CD4-positive, alpha-beta T cell treated with Interleukin-21 for 1 hour (primary cell): ENCODE measurements around the gene UBE2M.

Experiments used
- DNase-seq: peaks from one replicate; pipeline ENCODE4 v3.0.0-alpha.2; 2020

UBE2M gene

DNA sequence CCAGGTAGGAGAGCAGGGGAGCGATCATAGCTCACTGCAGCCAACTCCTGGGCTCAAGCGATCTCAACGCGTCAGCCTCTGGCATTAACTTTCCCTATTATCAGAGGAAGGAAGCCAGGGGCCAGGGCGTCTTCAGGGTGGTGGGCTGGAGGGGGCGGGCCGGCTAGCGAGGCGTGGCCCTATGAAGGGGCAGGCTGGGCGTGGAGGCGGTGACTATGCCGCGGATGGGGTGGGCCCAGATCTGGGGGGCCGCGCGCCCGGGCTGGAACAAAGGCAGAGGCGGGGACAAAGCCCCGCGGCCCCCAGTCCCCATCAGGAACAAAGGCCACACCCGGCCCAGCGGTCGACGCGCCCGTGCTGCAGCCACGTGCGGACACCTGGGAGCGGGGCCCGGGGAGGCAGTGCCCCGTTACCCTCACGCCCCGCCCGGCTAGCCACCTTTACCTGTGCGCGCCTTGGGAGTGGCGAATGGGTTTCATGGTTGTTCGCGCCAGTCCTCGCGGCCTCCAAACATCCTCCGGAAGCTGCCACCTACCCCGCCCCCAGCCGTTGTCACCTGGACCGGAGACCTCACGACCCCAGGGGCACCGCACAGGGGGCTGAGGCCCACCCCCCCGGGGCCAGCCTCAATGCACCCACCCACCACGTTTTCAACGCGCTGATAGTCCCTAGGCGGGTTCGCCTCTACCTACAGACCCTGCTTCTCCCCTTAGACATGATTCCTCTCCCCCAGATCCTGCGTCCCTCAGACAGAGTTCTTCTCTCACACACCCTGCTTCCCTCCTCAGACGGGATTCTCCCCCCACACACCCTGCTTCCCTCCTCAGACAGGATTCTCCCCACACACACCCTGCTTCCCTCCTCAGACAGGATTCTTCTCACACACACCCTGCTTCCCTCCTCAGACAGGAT is 19.9 kb downstream of the UBE2M start:
- DNase-seq = peak; percentile 50

DNA sequence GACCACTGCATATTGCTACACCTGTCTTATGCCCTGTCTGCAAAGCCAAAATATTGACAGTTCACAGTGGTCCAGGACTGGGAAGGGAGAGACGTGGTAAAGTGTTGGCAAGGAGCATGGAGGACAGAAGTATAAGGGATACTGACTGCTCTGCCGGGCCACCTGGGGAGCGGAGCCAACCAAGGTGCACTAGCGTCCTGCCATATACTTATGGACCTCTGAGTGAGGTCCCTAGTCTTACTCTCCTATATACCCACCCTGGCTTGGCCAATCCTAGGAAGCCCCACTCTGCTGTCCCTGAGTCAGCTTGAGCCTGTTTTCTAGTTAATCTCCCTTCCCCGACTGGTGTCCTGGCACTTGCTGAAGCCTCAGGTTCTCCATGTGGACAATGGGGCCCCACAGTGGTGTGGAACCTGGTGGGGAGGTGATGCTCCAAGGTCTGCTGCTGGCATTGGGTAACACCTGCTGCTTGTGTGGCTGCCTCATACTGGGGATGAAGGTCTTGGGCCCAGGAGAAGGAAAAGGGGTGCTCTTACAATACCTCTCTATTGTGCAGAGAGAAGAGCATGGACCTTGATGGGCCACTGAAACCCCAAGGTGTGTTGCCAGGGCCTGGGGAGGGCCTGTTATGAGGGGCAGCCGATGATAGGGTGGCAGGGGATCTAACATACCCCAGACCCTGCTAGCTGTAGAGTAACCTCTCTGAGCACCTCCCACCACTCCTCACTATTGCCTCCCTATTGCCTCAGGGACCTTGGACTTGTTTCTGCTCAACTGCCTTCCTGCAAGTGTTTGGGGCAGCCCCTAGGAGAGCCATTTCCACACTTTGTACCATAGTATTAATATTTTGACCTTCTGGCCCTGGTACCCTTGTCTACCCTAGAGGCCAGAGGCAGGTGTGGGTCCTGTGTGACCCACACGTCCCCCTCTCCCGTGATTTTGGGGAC is 21.3 kb downstream of the UBE2M start:
- no peak for DNase-seq

DNA sequence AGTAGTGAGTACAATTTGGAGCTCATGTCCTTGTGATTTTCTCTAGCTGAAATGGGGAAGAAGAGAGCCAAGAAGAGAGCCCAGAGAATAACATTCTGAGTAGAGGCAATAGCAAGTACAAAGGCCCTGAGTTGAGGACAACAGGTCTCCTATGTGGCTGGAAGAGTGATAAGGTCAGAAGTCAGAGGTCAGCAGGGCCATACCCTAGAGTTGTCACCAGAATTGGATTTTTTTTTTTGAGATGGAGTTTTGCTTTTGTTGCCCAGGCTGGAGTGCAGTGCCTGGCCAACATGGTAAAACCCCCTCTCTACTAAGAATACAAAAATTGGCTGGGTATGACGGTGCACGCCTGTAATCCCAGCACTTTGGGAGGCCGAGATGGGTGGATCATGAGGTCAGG is 22.6 kb downstream of the UBE2M start:
- no peak for DNase-seq

DNA sequence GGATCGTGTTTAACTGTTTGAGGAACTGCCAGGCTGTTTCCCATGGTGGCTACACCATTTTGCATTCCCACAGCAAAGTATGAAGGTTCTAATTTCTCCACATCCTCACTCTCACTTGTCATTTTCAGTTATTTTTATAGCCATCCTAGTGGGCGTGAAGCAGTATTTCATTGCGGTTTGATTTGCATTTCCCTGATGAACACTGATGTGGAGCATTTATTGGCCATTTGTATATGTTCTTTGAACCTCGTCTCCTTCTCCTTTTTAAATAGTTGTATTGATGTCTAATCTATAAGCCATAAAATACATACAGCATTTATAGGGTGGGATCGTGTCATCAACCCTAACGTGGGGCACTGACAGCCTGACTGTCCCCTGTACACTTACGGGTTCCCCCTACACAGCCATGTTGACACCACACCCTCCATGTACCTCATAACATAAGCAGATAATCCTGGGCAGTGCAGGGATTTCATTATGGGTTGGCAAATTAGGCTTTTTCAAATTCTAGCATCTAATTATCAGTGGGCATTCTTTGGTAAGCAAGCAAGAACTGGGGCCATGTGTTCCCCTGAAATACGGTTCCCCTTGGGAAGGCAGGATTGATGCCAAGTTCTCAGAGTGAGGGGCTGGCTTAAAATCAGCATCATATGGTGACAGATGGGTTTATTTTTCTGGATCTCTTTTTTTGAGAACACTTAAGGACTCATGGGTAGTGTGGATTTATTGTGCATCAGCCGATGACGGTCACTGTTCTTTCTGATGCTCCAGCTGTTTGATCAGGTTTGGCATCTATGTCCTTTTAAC is 27.2 kb downstream of the UBE2M start:
- DNase-seq = no peak

DNA sequence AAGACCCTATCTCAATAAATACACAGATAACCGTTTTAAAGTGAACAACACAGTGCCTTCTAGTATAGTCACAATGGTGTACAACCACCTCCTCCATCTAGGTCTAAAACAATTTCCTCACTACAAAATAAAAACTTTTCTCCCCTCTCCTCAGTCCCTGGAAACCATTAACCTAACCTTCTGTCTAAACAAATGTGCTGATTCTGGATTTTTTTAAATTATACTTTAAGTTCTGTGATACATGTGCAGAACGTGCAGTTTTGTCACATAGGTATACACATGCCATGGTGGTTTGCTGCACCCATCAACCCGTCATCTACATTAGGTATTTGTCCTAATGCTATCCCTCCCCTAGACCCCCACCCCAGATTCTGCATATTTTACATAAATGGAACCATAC is 29.0 kb downstream of the UBE2M start:
- DNase-seq = no peak

DNA sequence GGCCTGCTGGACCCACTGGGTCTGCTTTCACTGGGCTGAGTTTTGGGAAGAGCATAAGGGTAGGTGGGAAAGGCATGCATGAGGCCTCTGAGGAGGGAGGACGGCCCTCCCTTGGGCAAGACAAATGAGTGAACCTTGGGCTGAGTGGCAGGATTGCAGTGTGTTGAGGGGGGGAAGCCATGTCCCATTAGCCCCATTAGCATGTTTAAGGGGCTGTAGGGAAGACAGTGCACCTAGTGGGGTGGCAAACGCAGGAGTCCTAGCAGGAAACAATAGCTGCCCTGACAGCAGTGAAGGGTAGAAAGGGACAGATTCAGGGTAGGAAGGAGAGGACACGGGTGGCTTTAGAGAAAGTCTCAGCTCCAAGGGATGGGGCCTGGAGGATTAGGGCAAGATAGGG is 35.7 kb downstream of the UBE2M start:
- DNase-seq = no peak

DNA sequence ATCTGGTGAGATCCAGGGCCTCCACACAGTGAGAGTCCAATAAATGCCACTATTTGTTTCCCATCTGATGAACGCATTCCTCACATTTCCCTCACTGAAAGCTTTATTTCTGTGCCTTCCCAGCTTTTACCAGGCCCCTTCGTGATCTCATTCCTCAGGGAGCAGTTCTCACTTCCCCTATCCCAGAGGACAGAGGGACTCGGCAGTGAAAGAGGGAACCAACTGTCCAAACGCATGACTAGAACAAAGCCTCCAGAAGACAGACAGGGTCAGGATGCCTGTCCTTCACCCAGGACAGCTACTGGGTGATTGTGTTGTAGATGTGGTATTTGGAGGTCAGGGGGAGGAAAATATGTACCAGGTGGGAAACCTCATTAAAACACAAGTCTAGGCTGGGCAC is 36.8 kb downstream of the UBE2M start:
- no peak for DNase-seq

DNA sequence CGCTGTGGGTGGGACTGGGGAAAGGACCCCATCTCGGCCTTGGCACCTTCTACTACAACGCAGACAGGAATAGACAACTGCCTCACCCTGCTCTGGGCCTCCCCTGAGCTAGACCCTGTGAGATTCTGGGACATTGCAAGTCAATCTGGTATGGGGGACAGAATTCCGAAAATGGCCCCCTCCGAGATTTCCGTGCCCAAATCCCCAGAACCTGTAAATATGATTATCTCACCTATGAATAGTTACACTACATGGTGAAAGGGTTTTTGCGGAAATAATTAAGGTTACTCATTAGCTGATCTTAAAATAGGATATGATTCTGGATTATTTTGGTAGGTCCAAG is 38.2 kb downstream of the UBE2M start:
- DNase-seq = no peak

DNA sequence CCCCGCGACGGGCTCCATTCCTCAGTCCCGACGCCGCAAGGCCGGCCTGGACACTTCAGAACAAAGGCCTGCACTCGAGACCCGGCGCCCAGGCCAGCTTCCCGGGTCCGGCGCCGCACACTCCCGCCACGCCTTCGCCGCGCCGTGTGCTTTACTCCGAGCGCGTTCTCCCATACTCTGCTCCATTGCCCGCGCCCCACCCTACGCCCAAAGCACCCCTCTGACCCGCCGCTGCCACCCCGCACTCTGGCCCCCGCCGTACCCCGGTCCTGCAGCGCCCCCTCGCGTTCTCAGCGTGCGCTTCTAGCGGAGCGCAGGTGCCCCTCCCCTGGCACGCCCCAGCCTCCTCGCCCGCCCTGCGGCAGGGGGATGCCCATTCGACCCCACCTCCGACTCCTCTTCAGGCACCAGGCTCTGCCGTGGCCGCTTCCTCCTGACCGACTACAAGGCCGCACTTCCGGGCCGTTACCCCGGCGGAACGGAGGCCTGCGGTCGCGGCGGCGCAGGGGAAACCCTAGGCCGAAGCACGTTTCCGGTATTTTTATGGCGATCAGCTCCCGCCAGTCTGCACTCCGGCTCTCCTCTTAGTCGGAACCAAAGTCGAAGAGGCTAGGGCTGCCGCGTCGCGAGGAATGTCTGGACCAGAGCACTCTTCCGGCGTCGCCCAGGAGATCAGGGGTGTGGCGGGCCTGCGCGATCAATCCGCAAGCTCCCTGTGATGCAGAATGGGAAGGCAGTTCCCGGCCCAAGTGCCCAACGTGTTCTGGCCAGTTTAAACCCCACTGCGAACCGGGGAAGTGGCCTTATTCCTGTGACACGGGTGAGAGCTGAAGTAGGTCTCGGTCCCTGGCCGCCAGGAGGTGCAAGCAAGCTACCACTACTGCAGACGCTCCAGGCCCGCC is 38.8 kb downstream of the UBE2M start, which contains the start of gene ZBTB45:
TSS of gene ZBTB45 (minus strand) at position 456 of the 902 bp plus-strand sequence. CDS start 2,137 bp downstream, outside the sequence.
- DNase-seq = peak; percentile 94

DNA sequence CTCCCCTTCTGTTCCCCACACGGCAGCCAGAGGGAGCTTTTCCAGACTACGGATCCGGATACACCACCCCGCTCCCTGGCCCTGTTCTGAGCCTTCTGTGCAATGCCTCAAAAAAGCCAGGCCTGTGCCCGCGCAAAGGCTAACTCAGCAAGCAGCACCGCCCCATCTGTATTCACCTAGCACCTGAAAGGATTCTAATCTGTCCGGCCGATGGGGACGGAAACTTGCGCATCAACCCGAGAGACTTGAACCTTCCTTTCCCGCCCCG is 39.4 kb downstream of the UBE2M start:
- DNase-seq = peak; percentile 53

DNA sequence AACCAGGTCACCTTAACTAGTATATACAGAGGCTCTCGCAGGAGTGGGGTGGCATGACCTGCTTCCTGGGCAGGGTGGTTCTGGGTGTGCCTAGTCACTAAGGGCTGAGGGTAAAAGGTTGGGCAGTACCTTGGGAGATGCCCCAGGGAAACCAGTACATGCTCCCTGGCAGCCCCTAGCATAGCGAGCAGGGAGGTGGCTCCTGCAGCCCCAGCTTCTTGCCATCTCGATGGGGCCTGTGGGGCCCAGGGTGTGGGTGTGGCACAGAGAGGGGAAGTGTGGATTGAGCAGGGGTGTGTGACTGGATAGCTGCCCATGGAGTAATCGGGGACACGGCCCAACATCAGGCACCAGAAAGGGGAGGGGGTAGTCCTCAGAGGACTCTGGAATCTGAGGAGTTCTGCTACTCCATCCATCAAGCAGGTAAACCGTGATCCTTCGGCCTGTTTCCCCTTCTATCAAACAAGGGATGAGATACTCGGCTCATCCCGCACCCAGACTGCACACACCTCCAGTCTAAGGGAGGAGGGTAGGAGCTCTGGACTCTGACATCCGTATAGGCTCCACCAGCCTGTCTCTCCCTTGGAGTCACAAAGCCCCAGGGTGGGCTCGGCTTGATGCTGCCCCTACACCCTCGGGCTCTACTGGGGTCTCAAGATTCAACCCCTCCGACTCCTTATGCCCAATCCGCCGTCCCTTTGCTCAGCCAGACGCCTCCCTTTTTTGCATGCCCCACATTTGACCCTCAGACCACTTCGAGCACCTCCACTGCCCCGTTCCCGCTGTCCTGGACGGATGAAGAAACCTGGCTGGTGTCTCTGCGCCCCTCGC is 39.9 kb downstream of the UBE2M start:
- DNase-seq = no peak

DNA sequence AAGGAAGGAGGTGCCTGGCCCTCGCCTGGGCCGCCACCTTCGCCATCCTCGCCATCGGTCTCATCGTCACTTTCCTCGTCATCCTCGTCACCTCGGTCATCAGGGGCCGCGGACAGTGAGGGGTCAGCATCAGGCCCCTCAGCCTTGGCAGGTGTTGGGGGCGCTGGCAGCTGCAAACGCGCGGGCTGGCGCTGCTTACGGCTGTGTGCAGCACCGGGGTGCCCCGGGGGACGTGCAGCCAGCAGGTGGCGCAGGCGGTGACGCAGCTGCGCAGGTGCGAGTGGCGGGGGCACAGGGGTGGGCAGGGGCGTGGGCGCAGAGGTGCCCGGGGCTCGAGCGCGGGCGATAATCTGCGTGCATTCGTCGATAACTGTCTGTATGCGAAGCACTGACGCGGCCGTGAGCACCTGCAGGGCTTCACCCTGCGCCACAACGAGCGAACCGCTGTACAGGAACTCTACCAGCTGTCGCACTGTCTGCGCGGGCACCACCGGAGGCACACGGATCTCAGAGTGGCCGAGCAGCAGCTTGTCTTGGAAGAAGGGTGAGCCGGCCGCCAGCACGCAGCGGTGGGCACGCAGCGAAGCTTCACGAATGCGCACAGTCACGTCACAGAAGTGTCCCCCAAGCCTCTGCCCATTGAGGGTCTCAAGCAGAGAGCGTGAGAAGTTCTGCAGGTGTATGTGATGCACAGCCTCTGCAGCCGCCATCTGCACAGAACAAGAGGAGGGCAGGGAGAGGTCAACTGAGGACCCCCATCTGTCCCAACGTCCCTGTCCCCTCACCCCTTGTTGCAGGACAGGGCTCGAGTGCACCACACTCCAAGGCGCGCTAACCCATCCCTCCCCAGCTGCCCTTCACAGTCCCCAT is 41.2 kb downstream of the UBE2M start:
- no peak for DNase-seq

DNA sequence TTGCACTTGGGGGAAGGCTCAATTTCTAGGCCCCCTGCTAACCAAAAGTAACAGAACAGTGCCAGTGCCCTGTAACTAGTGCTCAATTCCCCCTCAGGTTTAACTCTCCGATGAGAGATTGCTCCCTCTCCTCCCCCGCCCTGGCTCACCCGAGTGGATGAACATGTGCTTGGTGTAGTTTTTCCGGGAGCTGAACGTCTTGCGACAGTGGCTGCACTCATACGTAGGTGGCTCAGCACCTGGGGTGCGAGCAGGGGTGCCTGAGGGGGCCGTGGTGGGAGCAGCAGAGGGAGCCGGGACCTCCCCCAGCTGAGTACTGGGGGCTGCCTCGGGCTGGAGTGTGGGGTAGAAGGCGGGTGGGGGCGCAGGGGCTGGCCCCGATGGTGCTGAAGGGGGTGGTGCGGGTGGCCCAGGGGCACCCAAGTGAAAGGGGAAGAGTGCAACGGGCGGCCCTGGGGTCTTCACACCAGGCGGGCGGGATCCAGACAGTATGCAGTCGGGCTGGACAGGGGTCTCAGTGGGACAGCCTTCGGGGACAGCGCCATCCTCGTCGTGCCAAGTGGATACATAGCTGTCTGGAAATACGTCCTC is 42.1 kb downstream of the UBE2M start:
- DNase-seq = no peak

DNA sequence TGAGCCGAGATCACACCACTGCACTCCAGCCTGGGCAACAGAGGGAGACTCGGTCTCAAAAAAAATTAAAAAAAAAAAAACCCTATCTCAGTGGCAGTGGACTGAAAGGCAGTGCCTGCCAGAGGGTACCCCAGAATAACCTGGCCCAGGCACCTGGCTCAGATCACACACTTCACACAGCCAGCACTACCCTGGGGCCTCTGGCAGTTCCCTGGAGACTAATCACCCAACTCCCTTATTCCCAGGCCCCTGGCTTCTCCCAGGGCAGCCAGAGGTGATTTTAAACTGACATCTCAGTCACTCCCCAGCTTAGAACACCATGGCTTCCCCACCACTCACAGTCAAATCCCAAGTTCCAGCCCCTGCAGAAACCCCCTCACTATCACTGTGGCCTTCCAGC is 43.2 kb downstream of the UBE2M start:
- DNase-seq = no peak

DNA sequence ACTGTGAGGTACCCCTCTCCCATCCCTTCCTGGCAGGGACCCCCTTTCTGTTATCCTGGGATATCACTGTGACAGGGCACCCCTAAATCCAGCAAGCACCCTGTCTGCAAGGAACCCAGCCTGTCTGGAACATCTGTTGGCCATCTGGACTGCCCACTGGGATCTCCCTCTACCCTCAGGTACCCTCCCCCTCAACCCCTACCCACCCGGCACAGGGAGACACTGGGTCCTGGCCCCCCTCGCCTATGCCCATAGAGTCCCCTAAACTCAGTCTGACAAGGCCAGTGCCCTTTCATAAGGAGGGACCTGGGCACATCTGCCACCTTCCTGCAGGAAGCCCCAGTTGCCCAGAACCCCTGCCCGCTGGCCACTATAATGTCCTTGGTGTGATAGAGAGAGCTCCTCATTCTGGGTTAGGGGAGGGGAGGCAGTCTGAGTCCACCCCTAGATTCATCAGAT is 43.8 kb downstream of the UBE2M start:
- no peak for DNase-seq

DNA sequence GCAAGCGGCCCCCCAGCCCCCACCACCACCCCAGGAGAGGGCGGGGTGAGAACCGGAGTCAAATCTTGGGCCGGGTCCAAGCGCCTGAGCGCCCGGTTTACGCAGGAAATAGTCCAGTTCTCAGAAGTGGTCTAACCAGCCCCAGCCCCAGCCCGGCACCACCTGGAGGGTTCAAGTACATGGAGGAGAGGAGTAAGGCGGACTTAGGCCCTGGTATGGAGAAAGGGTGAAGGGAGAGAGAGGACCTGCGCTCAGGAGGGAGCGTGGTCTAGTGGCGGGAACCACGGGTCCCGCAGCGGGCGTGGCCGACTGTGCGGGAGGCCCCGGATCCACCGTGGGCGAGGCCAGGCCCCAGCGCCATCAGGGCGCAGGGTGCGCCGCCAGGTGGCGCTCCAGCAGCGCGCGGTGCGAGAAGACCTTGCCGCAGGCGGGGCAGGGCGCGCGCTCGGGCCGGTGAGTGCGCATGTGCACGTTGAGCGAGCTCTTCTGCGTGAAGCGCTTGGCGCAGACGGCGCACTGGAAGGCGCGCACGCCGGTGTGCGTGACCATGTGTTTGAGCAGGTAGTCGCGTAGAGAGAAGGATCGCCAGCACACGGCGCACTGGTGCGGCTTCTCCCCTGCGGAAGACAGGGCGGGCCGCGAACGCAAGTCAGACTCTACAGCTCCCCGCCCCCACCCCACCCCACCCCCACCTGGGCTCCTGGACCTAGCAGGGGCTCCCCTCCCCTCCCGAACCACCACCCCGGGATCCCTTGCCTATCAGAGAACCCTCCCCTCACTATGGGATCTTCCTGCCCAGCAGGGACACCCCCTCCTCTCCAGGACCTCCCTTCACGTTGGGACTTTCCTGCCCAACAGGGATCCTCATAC is 44.5 kb downstream of the UBE2M start:
- peak; percentile 93 for DNase-seq

DNA sequence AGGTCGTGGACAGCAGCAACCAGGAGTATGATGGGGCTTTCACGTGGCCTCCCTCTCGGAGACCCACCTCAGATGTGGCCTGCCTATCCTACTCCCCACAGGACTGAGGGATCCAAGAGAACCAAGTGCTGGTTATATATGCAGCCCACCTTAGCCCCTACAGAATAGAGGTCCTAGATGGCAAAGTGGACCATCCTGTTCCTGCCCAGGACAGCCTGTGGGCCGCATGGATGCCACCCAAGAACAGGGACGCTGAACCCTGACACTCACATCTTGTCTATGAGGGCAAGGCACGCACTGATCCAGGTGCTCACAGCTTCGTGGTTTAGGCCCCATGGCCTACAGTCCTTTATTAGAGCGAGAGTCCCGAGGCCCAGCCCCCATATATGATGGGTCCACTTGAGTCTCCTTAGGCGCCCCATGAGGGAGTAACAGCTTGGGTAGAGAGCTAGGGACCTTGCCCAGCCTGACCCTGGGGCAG is 45.2 kb downstream of the UBE2M start:
- DNase-seq = no peak
